Diencephalon (tissue), 1 donor: ENCODE data around the gene TAF12. TPM values are rescaled to one million over a fixed set of nuclear protein-coding genes. Genes with fewer than 3 reads are reported as not detected.
A peak's percentile ranks its signal among the peaks of the same experiment; 100 is the strongest.

Source experiments
- small RNA-seq: library from RNA; depleted of rRNA; stranded (forward); fragments of <200 nt; gene quantifications from one replicate; pipeline ENCODE3, GENCODE V24; 2014
- total RNA-seq: library from RNA; depleted of rRNA; stranded (reverse); fragments of >200 nt; gene quantifications from one replicate; pipeline ENCODE4 v1.2.3, GENCODE V29; 2014

The TAF12 gene
- 20.3 TPM for total RNA-seq

GRCh38 chr1:28642847-28643635 lies at the start of gene TAF12:
TSS of gene TAF12 (minus strand) at chr1:28643067. CDS start at chr1:28622081, 20,986 bp downstream.

GRCh38 chr1:28668191-28668955 lies 25.5 kb upstream of the TAF12 start, which contains the start of gene GMEB1:
TSS of gene GMEB1 (plus strand) at chr1:28668784. CDS start at chr1:28683613, 14,829 bp downstream.

DNA sequence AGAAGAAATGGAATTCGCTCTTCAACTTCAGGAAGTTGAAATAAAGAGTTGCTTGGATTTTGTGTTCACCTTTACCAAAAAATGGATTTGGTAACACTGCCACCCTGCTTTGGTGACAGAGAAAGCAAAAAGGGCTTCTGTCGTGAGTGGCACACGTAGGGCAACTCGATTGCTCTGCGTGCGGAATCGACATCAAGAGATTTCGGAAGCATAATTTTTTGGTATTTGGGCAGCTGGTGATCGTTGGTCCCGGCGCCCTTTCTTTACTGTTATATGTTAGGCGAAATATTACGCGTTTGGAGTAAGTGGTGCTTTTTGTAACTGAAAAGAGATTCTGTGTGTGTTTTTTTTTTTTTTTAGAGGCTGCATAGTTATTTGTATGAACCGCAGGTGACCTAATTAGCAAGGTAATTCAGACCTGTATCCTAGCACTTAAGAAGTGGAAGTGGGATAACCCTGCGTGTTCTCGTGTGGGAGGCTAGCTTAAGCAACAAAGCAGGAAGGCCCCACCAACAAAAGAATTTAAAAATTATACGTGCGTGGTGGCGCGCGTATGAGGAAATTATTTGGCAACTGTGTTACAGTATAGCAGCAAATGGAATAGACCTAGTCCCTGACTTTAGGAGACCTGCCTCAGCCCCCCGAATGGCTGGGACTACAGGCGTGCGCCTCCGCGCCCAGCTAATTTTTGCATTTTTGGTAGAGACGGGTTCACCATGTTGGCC lies 5.8 kb upstream of the TAF12 start, which contains the start of gene RNU11:
RNU11 (plus strand) TSS at position 127 of the 725 bp plus-strand sequence.

GRCh38 chr1:28591708-28592320 lies 51.1 kb downstream of the TAF12 start, which contains the start of gene RAB42:
TSS of gene RAB42 (plus strand) at chr1:28592265. CDS start at chr1:28592512, 247 bp downstream.

Small RNA genes within 50 kb of the gene (small RNA-seq; reads per million reads assigned to genes)
- gene RF00422 (not detected), gene RNU11 (not detected), gene SNORA16A (not detected), gene SNORA44 (not detected), gene SNORA61 (not detected), gene SNORD99 (6,325 reads per million, percentile 100 among the genes with 10 or more reads in this experiment)

Other genes with a start within 250 kb of the TAF12 start
- 13.1 TPM for gene RCC1, start 137.0 kb downstream of the TAF12 start, total RNA-seq
- gene TRNAU1AP, start 90.0 kb downstream of the TAF12 start, total RNA-seq: 33.9 TPM
- 3.0 TPM for gene RAB42, start 50.8 kb downstream of the TAF12 start, total RNA-seq
- not detected for gene RNU11, start 5.5 kb upstream of the TAF12 start, total RNA-seq
- gene GMEB1, start 25.7 kb upstream of the TAF12 start, total RNA-seq: 9.9 TPM
- 76.6 TPM for gene YTHDF2, start 93.9 kb upstream of the TAF12 start, total RNA-seq
- gene OPRD1, start 169.1 kb upstream of the TAF12 start, total RNA-seq: 2.8 TPM